PC-3 (cell line): ENCODE measurements around the gene RANBP3. TPM values are rescaled to one million over a fixed set of nuclear protein-coding genes. Genes with fewer than 3 reads are reported as not detected.
"Not testable (repeated sequence)": the region's sequence is repeated elsewhere in the genome, so short reads cannot be mapped to it uniquely, and the experiment has no call there.

Experiments used
- ATAC-seq: fragments of 200-7000 bp; cut with Tn5 transposase; 2 replicates; pipeline ENCODE4 v1.9.1; 2020; ENCODE audit warnings: mild to moderate bottlenecking, moderate library complexity
- BruUV-seq: library from RNA; stranded (reverse); fragments of 400-500 nt; replicated peaks from 2 replicates; lab custom pipeline; 2021; lab: Mats Ljungman, UMichigan
- CTCF ChIA-PET: fragments of 300-600 bp; sonication (Branson Sonifier 250); formaldehyde crosslinking; loops from one replicate; lab custom pipeline; 2022; ENCODE audit warnings: antibody characterized with exemption; lab: Charles Lee
- POLR2A ChIA-PET: fragments of 300-600 bp; sonication (Branson Sonifier 250); formaldehyde crosslinking; loops from one replicate; lab custom pipeline; 2022; ENCODE audit warnings: antibody characterized with exemption; ENCODE audit not compliant: unreplicated experiment; lab: Charles Lee
- DNase-seq: peaks from one replicate; pipeline ENCODE4 v3.0.0-alpha.2; 2015
- H2AFZ ChIP-seq: fragments of 300-600 bp; sonication (generic); 2 replicates; pipeline ENCODE4 v1.6.0; 2016; ENCODE audit warnings: antibody characterized with exemption, low read length
- H3F3A ChIP-seq: fragments of 300-600 bp; sonication (generic); one replicate; pipeline ENCODE4 v1.6.0; 2017; ENCODE audit warnings: antibody characterized with exemption, low read length, control low read depth, mild to moderate bottlenecking; ENCODE audit not compliant: unreplicated experiment
- H3K27ac ChIP-seq: fragments of 300-600 bp; sonication (generic); 2 replicates; pipeline ENCODE4 v1.5.1; 2016; ENCODE audit warnings: mild to moderate bottlenecking, low read length
- H3K27me3 ChIP-seq: fragments of 300-600 bp; sonication (generic); 2 replicates; pipeline ENCODE4 v1.6.1; 2016; ENCODE audit warnings: low read length, mixed read lengths
- H3K36me3 ChIP-seq: fragments of 300-600 bp; sonication (generic); 2 replicates; pipeline ENCODE4 v1.6.1; 2016; ENCODE audit warnings: low read depth, mixed run types, low read length, mixed read lengths
- H3K4me1 ChIP-seq: fragments of 300-600 bp; sonication (generic); 2 replicates; pipeline ENCODE4 v1.5.1; 2016; ENCODE audit warnings: low read length; ENCODE audit not compliant: insufficient read depth
- H3K4me2 ChIP-seq: fragments of 300-600 bp; sonication (generic); 2 replicates; pipeline ENCODE4 v1.6.0; 2016; ENCODE audit warnings: low read length
- H3K4me3 ChIP-seq: fragments of 300-600 bp; sonication (generic); 2 replicates; pipeline ENCODE4 v1.5.1; 2016; ENCODE audit warnings: mild to moderate bottlenecking, low read length, mixed read lengths
- H3K79me2 ChIP-seq: fragments of 300-600 bp; sonication (generic); 2 replicates; pipeline ENCODE4 v1.6.1; 2017; ENCODE audit warnings: low read length, mixed read lengths
- H3K9ac ChIP-seq: fragments of 300-600 bp; sonication (generic); 2 replicates; pipeline ENCODE4 v1.6.0; 2016; ENCODE audit warnings: mild to moderate bottlenecking, low read length
- H3K9me2 ChIP-seq: fragments of 300-600 bp; sonication (generic); replicated peaks from 2 replicates; pipeline ENCODE4 v1.6.1; 2016; ENCODE audit warnings: mixed run types, low read length, mixed read lengths
- H3K9me3 ChIP-seq: fragments of 300-600 bp; sonication (generic); 2 replicates; pipeline ENCODE4 v1.6.1; 2016; ENCODE audit warnings: low read length, mixed read lengths
- H4K20me1 ChIP-seq: fragments of 300-600 bp; sonication (generic); 2 replicates; pipeline ENCODE4 v1.6.1; 2016; ENCODE audit warnings: low read length, mixed read lengths
- EZH2 ChIP-seq: fragments of 300-600 bp; sonication (generic); IDR thresholded peaks from one replicate; pipeline ENCODE4 v1.6.1; 2017; ENCODE audit warnings: antibody characterized with exemption, mild to moderate bottlenecking, low read length; ENCODE audit not compliant: unreplicated experiment
- EZH2phosphoT487 ChIP-seq: fragments of 300-600 bp; sonication (generic); IDR thresholded peaks from 2 replicates; pipeline ENCODE4 v1.6.1; 2018; ENCODE audit warnings: mild to moderate bottlenecking, antibody characterized with exemption, low read length, borderline replicate concordance
- intact Hi-C: fragments of 100-400 bp; cut with micrococcal nuclease; formaldehyde crosslinking; loops from 2 replicates; pipeline ENCODE4 v1.9.0; 2023
- total RNA-seq: library from RNA; depleted of rRNA; stranded (reverse); fragments of >200 nt; gene quantifications from 2 replicates; pipeline ENCODE4 v1.2.3, GENCODE V29; 2014
- TF ChIP-seq, protein P1 (sequence below): fragments of 300-600 bp; sonication (generic); conservative IDR thresholded peaks from 2 replicates; pipeline ENCODE4 v1.5.1; 2017; ENCODE audit warnings: antibody characterized with exemption, low read depth, mild to moderate bottlenecking, low read length

RANBP3 gene
- total RNA-seq, 1 experiment from 2014 or later = 114 TPM

DNA sequence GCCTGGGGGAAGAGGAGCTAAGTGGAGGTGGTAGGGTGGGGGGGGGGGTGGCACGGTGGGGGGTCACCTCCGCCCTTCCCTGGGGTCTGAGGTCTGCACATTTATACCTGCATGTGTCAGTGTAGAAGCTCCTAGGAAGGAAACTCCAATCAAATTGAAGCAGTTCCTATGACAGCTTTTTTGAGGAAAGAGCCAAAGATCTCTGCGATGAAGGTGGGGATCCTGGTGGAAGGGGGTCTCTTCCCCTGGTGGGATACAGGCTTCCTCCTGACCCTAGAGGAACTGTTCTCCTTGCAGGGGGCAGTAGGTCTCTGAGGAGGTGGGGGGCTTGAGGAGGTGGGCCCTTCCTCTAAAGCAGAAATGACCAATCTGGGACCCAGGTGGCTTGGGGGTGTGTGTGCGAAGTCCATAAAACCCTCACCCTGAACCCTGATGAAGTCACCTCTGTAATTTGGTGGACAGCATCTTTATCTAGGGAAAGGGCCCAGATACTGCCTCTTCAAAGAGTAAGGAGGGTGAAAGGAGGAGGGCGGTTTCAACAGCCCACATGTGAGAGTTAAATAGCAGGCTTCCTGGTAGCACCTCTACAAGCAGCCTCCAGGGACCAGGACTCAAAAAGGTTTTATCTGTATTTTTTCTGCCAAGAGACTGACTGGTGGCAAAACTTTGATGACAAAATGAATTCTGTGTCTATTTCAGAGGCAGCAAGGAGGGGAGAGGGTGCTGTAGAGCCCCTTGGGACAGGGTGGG is 12.9 kb downstream of the RANBP3 start:
- ChIA-PET POLR2A (no interaction called here), CTCF (no interaction called here)
- no peak overlapping the region for H3K4me3 ChIP-seq
- H3K27me3 ChIP-seq = no peaks in the 10 kb centered on the region
- peaks cover 14% of the 10 kb centered on the region for H3K4me1 ChIP-seq
- H3K36me3 ChIP-seq = peaks cover 23% of the 10 kb centered on the region; the same call in 1 of the 2 replicates
- no peaks in the 10 kb centered on the region for H3K9me2 ChIP-seq
- DNase-seq = no peak
- H3K9me3 ChIP-seq = no peaks in the 10 kb centered on the region
- H3K27ac ChIP-seq = no peak overlapping the region
- BruUV-seq = no TSS peak
- no peaks in the 10 kb centered on the region for H3F3A ChIP-seq
- peaks cover 100% of the 10 kb centered on the region for H3K79me2 ChIP-seq
- H2AFZ ChIP-seq = no peak overlapping the region
- no peak overlapping the region for H3K4me2 ChIP-seq
- intact Hi-C loops = no loop called here
- TF ChIP-seq, protein P1, sequence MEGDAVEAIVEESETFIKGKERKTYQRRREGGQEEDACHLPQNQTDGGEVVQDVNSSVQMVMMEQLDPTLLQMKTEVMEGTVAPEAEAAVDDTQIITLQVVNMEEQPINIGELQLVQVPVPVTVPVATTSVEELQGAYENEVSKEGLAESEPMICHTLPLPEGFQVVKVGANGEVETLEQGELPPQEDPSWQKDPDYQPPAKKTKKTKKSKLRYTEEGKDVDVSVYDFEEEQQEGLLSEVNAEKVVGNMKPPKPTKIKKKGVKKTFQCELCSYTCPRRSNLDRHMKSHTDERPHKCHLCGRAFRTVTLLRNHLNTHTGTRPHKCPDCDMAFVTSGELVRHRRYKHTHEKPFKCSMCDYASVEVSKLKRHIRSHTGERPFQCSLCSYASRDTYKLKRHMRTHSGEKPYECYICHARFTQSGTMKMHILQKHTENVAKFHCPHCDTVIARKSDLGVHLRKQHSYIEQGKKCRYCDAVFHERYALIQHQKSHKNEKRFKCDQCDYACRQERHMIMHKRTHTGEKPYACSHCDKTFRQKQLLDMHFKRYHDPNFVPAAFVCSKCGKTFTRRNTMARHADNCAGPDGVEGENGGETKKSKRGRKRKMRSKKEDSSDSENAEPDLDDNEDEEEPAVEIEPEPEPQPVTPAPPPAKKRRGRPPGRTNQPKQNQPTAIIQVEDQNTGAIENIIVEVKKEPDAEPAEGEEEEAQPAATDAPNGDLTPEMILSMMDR = no peak
- TF ChIP-seq EZH2phosphoT487 = no peak
- no peak overlapping the region for H3K9ac ChIP-seq
- no peak for ATAC-seq
- H4K20me1 ChIP-seq = peaks cover 69% of the 10 kb centered on the region

DNA sequence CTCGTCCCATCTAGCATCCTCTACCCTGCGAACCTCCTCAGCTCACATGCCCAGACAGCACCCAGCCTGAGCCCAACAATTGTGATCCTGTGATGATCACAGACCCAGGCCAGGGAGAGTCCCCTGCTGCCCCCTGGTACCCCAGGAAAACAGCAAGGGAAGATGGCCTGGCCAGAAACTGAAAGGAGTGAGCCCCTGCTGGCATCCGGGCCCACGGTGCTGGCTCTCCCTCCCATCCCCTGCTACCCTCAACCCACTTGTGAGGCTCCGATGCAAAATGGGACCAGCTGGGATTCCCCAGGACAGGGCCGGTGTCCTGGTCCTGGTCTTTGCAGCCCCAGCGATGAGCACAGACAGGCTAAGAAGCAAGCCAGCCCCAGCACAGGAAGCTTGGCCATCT is 14.1 kb downstream of the RANBP3 start:
- peaks cover 14% of the 10 kb centered on the region for H3K4me1 ChIP-seq
- H3K4me3 ChIP-seq = no peak overlapping the region
- H3K9me2 ChIP-seq = no peaks in the 10 kb centered on the region
- DNase-seq (no peak), ATAC-seq (no peak)
- H3K27ac ChIP-seq = no peak overlapping the region
- no TSS peak for BruUV-seq
- no peaks in the 10 kb centered on the region for H3F3A ChIP-seq
- peaks cover 70% of the 10 kb centered on the region for H4K20me1 ChIP-seq
- CTCF ChIA-PET = no interaction called here
- H3K9me3 ChIP-seq = no peaks in the 10 kb centered on the region
- TF ChIP-seq, protein P1 = no peak
- no peak for TF ChIP-seq EZH2phosphoT487
- TF ChIP-seq EZH2 = no peak
- H3K79me2 ChIP-seq = peaks cover 100% of the 10 kb centered on the region
- H3K4me2 ChIP-seq = no peak overlapping the region
- H3K9ac ChIP-seq = no peak overlapping the region
- POLR2A ChIA-PET = no interaction called here
- intact Hi-C loops = loop anchor here (2.0 kb wide), 1 partner anchor 49 kb away; the partner anchor contains the start of gene CAPS
- no peaks in the 10 kb centered on the region for H3K27me3 ChIP-seq
- H3K36me3 ChIP-seq = peaks cover 24% of the 10 kb centered on the region; the same call in 1 of the 2 replicates
- H2AFZ ChIP-seq = no peak overlapping the region

GRCh38 chr19:5963259-5963658 is 14.7 kb downstream of the RANBP3 start:
- H3K9me2 ChIP-seq, H3K4me3 ChIP-seq, H3F3A ChIP-seq, H3K9me3 ChIP-seq, H2AFZ ChIP-seq, DNase-seq, H3K27ac ChIP-seq, H3K27me3 ChIP-seq, H3K4me2 ChIP-seq, ATAC-seq, CTCF ChIA-PET, H3K9ac ChIP-seq, BruUV-seq, POLR2A ChIA-PET: not testable (repeated sequence)
- Histone ChIP-seq H3K4me1 (peaks cover 14% of the 10 kb centered on the region), H4K20me1 (peaks cover 72% of the 10 kb centered on the region), H3K36me3 (peaks cover 26% of the 10 kb centered on the region; the same call in 1 of the 2 replicates), H3K79me2 (peaks cover 100% of the 10 kb centered on the region)
- intact Hi-C loops = loop anchor here (2.0 kb wide), 1 partner anchor 48 kb away; the partner anchor contains the start of gene CAPS
